Measurements from ENCODE around the gene MRPL12. TPM values are rescaled to one million over a fixed set of nuclear protein-coding genes. Genes with fewer than 3 reads are reported as not detected.

Gene MRPL12
- total and polyA plus RNA-seq, 9 of the 15 experiments (the other 6 are each of a cell fraction or from before 2014, with no cell fraction given) = 0.94 to 338 (median 100) TPM

GRCh38 chr17:81711814-81712467, 8.8 kb downstream of the MRPL12 start, which contains the start of gene SLC25A10 (continued):
- TF ChIP-seq CBX1 (IDR thresholded peaks at IDR 0.05; ENCODE audit: low read depth) (peak; percentile 29; the same call in 1 of the 2 replicates), ETS1 (conservative IDR thresholded peaks at IDR 0.05; ENCODE audit: control insufficient read depth, low read depth, low read length) (peak; percentile 72; the same call in 1 of the 2 replicates), ZNF224 (CRISPR knock-in tag; IDR thresholded peaks at IDR 0.05) (0 out of 2 replicates have a peak, but pooled peaks have one; percentile 44), EGR1 (conservative IDR thresholded peaks at IDR 0.05) (peak; percentile 65), USF2 (CRISPR knock-in tag; IDR thresholded peaks at IDR 0.05) (peak; percentile 75), NR1H2 (CRISPR knock-in tag; IDR thresholded peaks at IDR 0.05) (no peak), ZNF764 (CRISPR knock-in tag; IDR thresholded peaks at IDR 0.05; ENCODE audit: low read depth) (no peak), REST (IDR thresholded peaks at IDR 0.05; ENCODE audit: borderline replicate concordance) (no peak; the same call in 1 of the 2 replicates), REST (CRISPR knock-in tag; IDR thresholded peaks at IDR 0.05; ENCODE audit: low read depth) (peak; percentile 90), PKNOX1 (IDR thresholded peaks at IDR 0.05) (no peak), MYC (IDR thresholded peaks at IDR 0.05; ENCODE audit: low read depth, low read length) (peak; percentile 96), MYC (CRISPR knock-in tag; IDR thresholded peaks at IDR 0.05; ENCODE audit: borderline replicate concordance, low read depth) (no peak), ZNF561 (CRISPR knock-in tag; conservative IDR thresholded peaks at IDR 0.05) (no peak), ZNF316 (IDR thresholded peaks at IDR 0.05) (no peak), ZNF280B (CRISPR knock-in tag; IDR thresholded peaks at IDR 0.05) (no peak), SIRT6 (IDR thresholded peaks at IDR 0.05; ENCODE audit: low read depth, low read length) (no peak)
